Measurements from ENCODE around the gene TMEM179.

Gene TMEM179

DNA sequence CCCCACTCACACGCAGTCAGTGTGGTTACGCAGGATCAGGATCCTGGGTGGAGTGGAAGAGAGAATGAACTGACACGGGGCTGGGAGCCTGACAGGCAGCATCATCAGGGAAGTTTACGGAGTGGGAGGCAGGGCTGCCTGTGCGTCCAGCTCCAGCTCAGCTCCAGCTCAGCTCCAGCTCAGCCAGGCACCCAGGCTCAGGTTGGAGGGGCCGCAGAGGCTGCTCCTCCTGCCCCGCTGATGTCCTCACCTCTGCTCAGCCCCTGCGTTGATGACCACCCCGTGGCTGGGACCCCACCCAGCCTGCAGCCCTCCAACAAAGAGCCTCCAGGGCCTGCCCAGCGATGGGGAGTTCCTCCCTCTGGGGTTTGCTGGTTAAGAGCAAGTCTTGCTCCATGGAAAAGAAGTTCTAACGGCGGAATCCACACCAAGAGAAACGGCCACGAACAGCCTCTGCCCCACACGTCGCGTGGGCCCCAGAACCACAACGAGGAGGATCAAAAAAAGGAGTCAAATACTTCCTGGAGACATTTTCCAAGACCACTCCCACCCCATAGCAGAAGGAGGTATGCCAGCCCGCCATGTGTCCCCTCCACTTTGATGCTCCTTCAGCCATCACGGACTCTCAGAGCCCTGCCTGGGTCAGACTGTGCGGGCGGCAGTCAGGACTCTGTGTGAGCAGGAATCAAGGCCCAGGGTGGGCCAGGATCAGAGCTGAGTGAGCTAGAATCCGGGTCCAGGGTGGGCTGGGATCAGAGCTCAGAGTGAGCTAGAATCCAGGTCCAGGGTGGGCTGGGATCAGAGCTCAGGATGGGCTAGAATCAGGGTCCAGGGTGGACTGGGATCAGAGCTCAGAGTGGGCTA is 42.7 kb downstream of the TMEM179 start:
- ChIA-PET CTCF (interaction anchor here (0.7 to 2.2 kb wide), 6 partner anchors 16 to 484 kb away, joined by 3 to 7 read pairs (median 6); no protein-coding TSS in a partner anchor), POLR2A (no interaction called here)
- TF ChIP-seq, protein P1, sequence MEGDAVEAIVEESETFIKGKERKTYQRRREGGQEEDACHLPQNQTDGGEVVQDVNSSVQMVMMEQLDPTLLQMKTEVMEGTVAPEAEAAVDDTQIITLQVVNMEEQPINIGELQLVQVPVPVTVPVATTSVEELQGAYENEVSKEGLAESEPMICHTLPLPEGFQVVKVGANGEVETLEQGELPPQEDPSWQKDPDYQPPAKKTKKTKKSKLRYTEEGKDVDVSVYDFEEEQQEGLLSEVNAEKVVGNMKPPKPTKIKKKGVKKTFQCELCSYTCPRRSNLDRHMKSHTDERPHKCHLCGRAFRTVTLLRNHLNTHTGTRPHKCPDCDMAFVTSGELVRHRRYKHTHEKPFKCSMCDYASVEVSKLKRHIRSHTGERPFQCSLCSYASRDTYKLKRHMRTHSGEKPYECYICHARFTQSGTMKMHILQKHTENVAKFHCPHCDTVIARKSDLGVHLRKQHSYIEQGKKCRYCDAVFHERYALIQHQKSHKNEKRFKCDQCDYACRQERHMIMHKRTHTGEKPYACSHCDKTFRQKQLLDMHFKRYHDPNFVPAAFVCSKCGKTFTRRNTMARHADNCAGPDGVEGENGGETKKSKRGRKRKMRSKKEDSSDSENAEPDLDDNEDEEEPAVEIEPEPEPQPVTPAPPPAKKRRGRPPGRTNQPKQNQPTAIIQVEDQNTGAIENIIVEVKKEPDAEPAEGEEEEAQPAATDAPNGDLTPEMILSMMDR (IDR thresholded peaks at IDR 0.05; ENCODE audit: control extremely low read depth, extremely low read depth, low read depth, missing control alignments), result no peak
- no peak for DNase-seq (ENCODE audit: extremely low spot score)

DNA sequence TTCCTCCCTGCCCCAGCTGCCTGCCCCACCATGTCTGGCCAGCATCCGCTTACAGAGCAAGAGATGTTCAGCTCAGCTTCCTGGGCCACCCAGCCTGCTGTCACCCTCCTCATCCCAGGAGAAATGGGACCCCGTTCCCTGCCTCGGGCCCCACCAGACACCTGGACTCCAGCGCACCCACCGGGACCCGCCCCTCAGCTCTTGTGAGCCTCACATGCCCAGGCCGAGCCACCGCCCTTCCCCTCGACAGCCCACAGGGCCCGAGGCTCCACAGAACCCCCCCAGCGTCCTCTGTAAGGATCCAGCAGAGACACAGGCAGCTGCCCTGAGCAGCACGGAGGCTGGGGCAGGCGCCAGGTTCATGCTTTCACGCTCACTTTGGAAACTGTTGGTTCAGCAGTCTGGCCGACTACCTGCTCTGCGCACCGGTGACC is 43.4 kb downstream of the TMEM179 start:
- ChIA-PET POLR2A (no interaction called here), CTCF (interaction anchor here (2.1 to 2.2 kb wide), 2 partner anchors 15 to 483 kb away, joined by 4 to 7 read pairs; no protein-coding TSS in a partner anchor)
- DNase-seq (ENCODE audit: extremely low spot score), result no peak
- TF ChIP-seq, protein P1 (IDR thresholded peaks at IDR 0.05; ENCODE audit: control extremely low read depth, extremely low read depth, low read depth, missing control alignments), result no peak

DNA sequence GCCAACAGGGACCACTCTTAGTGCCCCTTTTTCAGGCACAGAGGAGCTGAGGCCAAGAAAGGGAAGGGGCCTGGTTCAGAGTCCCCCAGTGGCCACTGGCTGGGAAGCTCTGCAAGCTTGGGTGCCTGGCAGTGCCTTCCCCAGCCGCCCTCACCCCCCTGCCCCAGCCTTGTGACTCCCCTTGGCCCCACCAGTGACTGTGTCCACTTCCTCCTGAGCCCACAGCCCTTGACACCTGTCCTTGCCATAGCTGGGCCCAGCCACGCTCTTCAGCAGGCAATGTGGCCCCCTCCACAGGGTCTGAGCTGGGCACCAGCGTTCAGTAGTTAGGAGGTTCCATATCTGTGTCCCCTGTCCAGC is 44.0 kb downstream of the TMEM179 start:
- CTCF ChIA-PET, result interaction anchor here (2.1 to 2.2 kb wide), 2 partner anchors 15 to 483 kb away, joined by 4 to 7 read pairs; no protein-coding TSS in a partner anchor
- DNase-seq (ENCODE audit: extremely low spot score), result no peak
- POLR2A ChIA-PET, result no interaction called here
- TF ChIP-seq, protein P1 (IDR thresholded peaks at IDR 0.05; ENCODE audit: control extremely low read depth, extremely low read depth, low read depth, missing control alignments), result no peak

DNA sequence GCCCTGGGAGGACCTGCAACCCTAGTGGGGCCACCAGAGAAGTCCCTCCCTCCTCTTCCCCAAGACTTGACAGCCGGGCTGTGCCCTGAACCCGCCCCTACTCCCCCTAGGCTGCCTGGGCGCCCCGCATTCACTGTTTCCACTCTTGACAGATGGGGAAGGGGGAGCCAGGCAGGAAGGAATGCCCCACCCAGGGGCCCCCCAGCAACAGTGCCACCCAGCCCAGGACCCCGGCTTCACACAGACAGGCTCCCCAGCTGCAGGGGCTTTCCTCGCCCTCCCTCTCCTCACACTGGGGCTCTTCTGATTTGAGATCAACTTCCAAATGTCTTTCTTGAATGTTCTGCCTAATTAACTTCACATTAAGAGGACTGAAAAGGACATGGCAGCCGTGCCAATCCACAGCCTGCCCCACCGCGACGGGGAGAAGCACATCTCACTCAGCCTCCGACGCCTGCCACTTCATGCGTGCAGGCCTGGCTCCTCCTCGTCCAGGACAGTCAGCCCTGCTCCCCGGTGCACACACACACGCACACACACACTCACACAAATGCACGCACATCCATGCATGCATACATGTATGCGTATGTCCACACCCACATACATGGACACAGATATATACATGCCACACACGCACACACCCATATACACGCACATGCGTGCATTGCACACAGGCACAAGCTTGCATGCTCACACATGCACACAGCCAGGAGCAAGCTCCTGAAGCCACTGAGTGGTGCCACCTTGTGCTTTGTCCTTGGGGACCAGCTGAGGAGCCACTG is 44.6 kb downstream of the TMEM179 start:
- TF ChIP-seq, protein P1 (IDR thresholded peaks at IDR 0.05; ENCODE audit: control extremely low read depth, extremely low read depth, low read depth, missing control alignments), result no peak
- DNase-seq (ENCODE audit: extremely low spot score), result no peak
- ChIA-PET CTCF (interaction anchor here (2.1 to 2.2 kb wide), 2 partner anchors 14 to 482 kb away, joined by 4 to 7 read pairs; no protein-coding TSS in a partner anchor), POLR2A (no interaction called here)

DNA sequence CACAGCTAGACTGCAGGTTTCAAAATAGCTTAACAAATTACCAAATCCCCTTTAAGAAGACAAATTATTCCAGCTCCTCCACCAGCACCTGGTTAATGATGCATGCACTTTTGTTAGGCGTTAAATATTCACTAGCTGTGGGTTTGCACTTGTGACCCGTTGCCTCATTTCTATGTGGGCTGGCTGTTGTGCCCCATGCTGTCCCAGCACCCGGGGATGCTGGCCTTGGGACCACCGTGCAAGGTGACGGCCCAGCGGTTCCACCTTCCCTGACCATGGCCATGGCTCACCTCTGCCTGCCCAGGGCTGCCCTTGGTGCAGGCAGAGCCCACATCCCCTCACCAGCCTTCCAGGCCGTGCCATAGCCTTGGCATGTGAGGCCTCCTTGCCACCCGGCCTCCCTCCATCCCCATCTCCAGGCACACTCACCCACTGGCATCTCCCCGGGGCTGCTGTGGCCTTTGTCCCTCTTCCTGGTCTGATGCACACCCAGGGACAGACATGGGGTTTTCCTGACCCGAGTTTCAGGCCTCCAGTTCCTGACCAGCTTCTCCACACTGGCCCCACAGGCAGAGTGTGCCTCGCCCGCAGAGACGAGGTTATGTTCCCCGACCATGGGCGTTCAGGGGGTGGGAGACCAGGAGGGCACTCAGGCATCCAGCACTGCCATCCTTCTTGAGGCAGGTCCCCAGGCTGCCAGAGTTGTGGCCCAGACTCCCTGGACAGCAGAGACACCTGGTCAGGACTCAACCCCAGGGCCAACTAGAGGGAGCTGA is 45.4 kb downstream of the TMEM179 start:
- TF ChIP-seq, protein P1 (IDR thresholded peaks at IDR 0.05; ENCODE audit: control extremely low read depth, extremely low read depth, low read depth, missing control alignments), result no peak

More for the DNA sequence above, 45.4 kb downstream of the TMEM179 start:
- ChIA-PET POLR2A (no interaction called here), CTCF (interaction anchor here (2.1 to 2.2 kb wide), 2 partner anchors 13 to 482 kb away, joined by 4 to 7 read pairs; no protein-coding TSS in a partner anchor)
- DNase-seq (ENCODE audit: extremely low spot score), result no peak
